GM19240 (cell line): Measurements from ENCODE around the gene YPEL3.

Source experiments
- DNase-seq: peaks from one replicate; pipeline ENCODE4 v3.0.0; 2011; ENCODE audit warnings: low spot score; ENCODE audit not compliant: insufficient read length

YPEL3 gene

GRCh38 chr16:30090610-30091331 lies 5.2 kb downstream of the YPEL3 start:
- DNase-seq, result no peak

GRCh38 chr16:30088832-30089624 lies 7.0 kb downstream of the YPEL3 start:
- DNase-seq, result no peak

- DNase-seq, result no peak
Measured at GRCh38 chr16:30088237-30088831, 7.7 kb downstream of the YPEL3 start.

- no peak for DNase-seq
Measured at GRCh38 chr16:30087181-30087898, 8.7 kb downstream of the YPEL3 start.

- no peak for DNase-seq
Measured at GRCh38 chr16:30086291-30087140, 9.5 kb downstream of the YPEL3 start.

GRCh38 chr16:30085820-30086219 lies 10.2 kb downstream of the YPEL3 start:
- no peak for DNase-seq

- no peak for DNase-seq
Measured at GRCh38 chr16:30085247-30085646, 10.8 kb downstream of the YPEL3 start.

- no peak for DNase-seq
Measured at GRCh38 chr16:30084816-30085159, 11.2 kb downstream of the YPEL3 start.

- no peak for DNase-seq
Measured at GRCh38 chr16:30084096-30084815, 11.8 kb downstream of the YPEL3 start.

- no peak for DNase-seq
Measured at GRCh38 chr16:30083216-30084055, 12.6 kb downstream of the YPEL3 start.

- no peak for DNase-seq
Measured at GRCh38 chr16:30082545-30083090, 13.4 kb downstream of the YPEL3 start.

GRCh38 chr16:30079480-30079879 lies 16.5 kb downstream of the YPEL3 start:
- no peak for DNase-seq

GRCh38 chr16:30078744-30079143 lies 17.3 kb downstream of the YPEL3 start:
- DNase-seq, result no peak

- no peak for DNase-seq
Measured at GRCh38 chr16:30077656-30078055, 18.4 kb downstream of the YPEL3 start.

GRCh38 chr16:30076276-30076791 lies 19.7 kb downstream of the YPEL3 start:
- no peak for DNase-seq

- peak; percentile 95 for DNase-seq
Measured at GRCh38 chr16:30075503-30076275, 20.3 kb downstream of the YPEL3 start, which contains the start of gene PPP4C. Gene PPP4C, plus strand, starts transcription at chr16:30075994. Its CDS starts 384 bp downstream, at chr16:30076378.

- no peak for DNase-seq
Measured at GRCh38 chr16:30070490-30070889, 25.5 kb downstream of the YPEL3 start.
